HEK293 (cell line): ENCODE measurements around the gene HECTD4.

Experiments
- CTCF ChIA-PET: fragments of 350-600 bp; formaldehyde crosslinking; extraction: SDS; loops from one replicate; lab custom pipeline; 2021; ENCODE audit warnings: antibody characterized with exemption; lab: Yijun Ruan, JAX
- POLR2A ChIA-PET: fragments of 300-600 bp; formaldehyde crosslinking; extraction: SDS; loops from one replicate; lab custom pipeline; 2020; ENCODE audit warnings: antibody characterized with exemption, inconsistent platforms; lab: Yijun Ruan, JAX
- H3K27ac ChIP-seq: fragments of 200-500 bp; sonication (Bioruptor generic); 2 replicates; pipeline ENCODE4 v1.5.1; 2014; ENCODE audit warnings: low read depth, low read length, control low read depth, inconsistent platforms; ENCODE audit errors: extremely low read depth
- H3K36me3 ChIP-seq, 2 experiments: fragments of 200-500 bp in 1 of 2; sonication (Bioruptor generic) in 1 of 2; 1 replicate in 1 of 2; 2 replicates in 1 of 2; pipeline ENCODE4 v1.5.1; 2014 to 2017; ENCODE audit warnings: inconsistent platforms in 2 of 2, low read length in 2 of 2; ENCODE audit not compliant: control insufficient read depth in 2 of 2, insufficient read depth in 1 of 2
- H3K4me1 ChIP-seq: fragments of 200-500 bp; sonication (Bioruptor generic); 2 replicates; pipeline ENCODE4 v1.5.1; 2014; ENCODE audit warnings: mild to moderate bottlenecking, low read length, inconsistent platforms; ENCODE audit not compliant: control insufficient read depth, insufficient read depth
- H3K4me3 ChIP-seq: 2 replicates; pipeline ENCODE4 v1.5.1; 2011; ENCODE audit warnings: low read depth, mild to moderate bottlenecking, control low read depth, low read length, moderate library complexity
- H3K9me3 ChIP-seq: fragments of 200-500 bp; sonication (Bioruptor generic); 2 replicates; pipeline ENCODE4 v1.5.1; 2014; ENCODE audit warnings: low read depth, low read length, inconsistent platforms; ENCODE audit not compliant: control insufficient read depth, insufficient read depth
- EGR2 ChIP-seq: fragments of 450-650 bp; formaldehyde crosslinking; IDR thresholded peaks from 2 replicates; pipeline ENCODE4 v1.5.1; 2016; ENCODE audit warnings: low read depth, missing biosample characterization, missing genetic modification characterization
- GLIS2 ChIP-seq: fragments of 450-650 bp; formaldehyde crosslinking; IDR thresholded peaks from 2 replicates; pipeline ENCODE4 v1.5.1; 2016; ENCODE audit warnings: missing biosample characterization, missing genetic modification characterization
- KLF10 ChIP-seq: fragments of 450-650 bp; IDR thresholded peaks from 2 replicates; pipeline ENCODE4 v1.5.1; 2018; ENCODE audit warnings: missing biosample characterization, mild to moderate bottlenecking, missing genetic modification characterization
- OVOL3 ChIP-seq: fragments of 450-650 bp; formaldehyde crosslinking; IDR thresholded peaks from 2 replicates; pipeline ENCODE4 v1.5.1; 2016; ENCODE audit warnings: missing biosample characterization, missing genetic modification characterization
- PRDM1 ChIP-seq: fragments of 450-650 bp; formaldehyde crosslinking; IDR thresholded peaks from 2 replicates; pipeline ENCODE4; 2016; ENCODE audit warnings: missing biosample characterization, missing genetic modification characterization
- ZBTB20 ChIP-seq: fragments of 450-650 bp; formaldehyde crosslinking; IDR thresholded peaks from 2 replicates; pipeline ENCODE4 v1.5.1; 2016; ENCODE audit warnings: missing biosample characterization, missing genetic modification characterization
- ZBTB48 ChIP-seq: fragments of 450-650 bp; formaldehyde crosslinking; IDR thresholded peaks from 2 replicates; pipeline ENCODE4 v1.5.1; 2016; ENCODE audit warnings: missing biosample characterization, missing genetic modification characterization
- ZFP69B ChIP-seq: fragments of 450-650 bp; formaldehyde crosslinking; IDR thresholded peaks from 2 replicates; pipeline ENCODE4 v1.5.1; 2016; ENCODE audit warnings: missing biosample characterization, missing genetic modification characterization
- ZNF121 ChIP-seq: fragments of 450-650 bp; formaldehyde crosslinking; IDR thresholded peaks from 2 replicates; pipeline ENCODE4 v1.5.1; 2016; ENCODE audit warnings: missing biosample characterization, missing genetic modification characterization
- ZNF148 ChIP-seq: fragments of 450-650 bp; formaldehyde crosslinking; IDR thresholded peaks from 2 replicates; pipeline ENCODE4 v1.5.0; 2017; ENCODE audit warnings: missing biosample characterization, missing genetic modification characterization, borderline replicate concordance
- ZNF174 ChIP-seq: fragments of 450-650 bp; formaldehyde crosslinking; IDR thresholded peaks from 2 replicates; pipeline ENCODE4 v1.5.0; 2017; ENCODE audit warnings: missing biosample characterization, mild to moderate bottlenecking, missing genetic modification characterization
- ZNF2 ChIP-seq: fragments of 450-650 bp; formaldehyde crosslinking; IDR thresholded peaks from 2 replicates; pipeline ENCODE4 v1.5.1; 2016; ENCODE audit warnings: missing biosample characterization, missing genetic modification characterization
- ZNF280C ChIP-seq: fragments of 450-650 bp; formaldehyde crosslinking; IDR thresholded peaks from 2 replicates; pipeline ENCODE4 v1.5.1; 2016; ENCODE audit warnings: missing biosample characterization, missing genetic modification characterization
- ZNF341 ChIP-seq: fragments of 450-650 bp; formaldehyde crosslinking; IDR thresholded peaks from 2 replicates; pipeline ENCODE4; 2016; ENCODE audit warnings: low read depth, missing biosample characterization, missing genetic modification characterization
- ZNF366 ChIP-seq: fragments of 450-650 bp; formaldehyde crosslinking; conservative IDR thresholded peaks from 2 replicates; pipeline ENCODE4 v1.5.1; 2016; ENCODE audit warnings: missing biosample characterization, missing genetic modification characterization
- ZNF449 ChIP-seq: fragments of 450-650 bp; formaldehyde crosslinking; IDR thresholded peaks from 2 replicates; pipeline ENCODE4 v1.5.1; 2017; ENCODE audit warnings: missing biosample characterization, mild to moderate bottlenecking, missing genetic modification characterization, moderate library complexity
- ZNF48 ChIP-seq: fragments of 450-650 bp; formaldehyde crosslinking; IDR thresholded peaks from 2 replicates; pipeline ENCODE4 v1.5.1; 2016; ENCODE audit warnings: missing biosample characterization, missing genetic modification characterization
- ZNF529 ChIP-seq: fragments of 450-650 bp; formaldehyde crosslinking; IDR thresholded peaks from 2 replicates; pipeline ENCODE4 v1.5.1; 2017; ENCODE audit warnings: missing genetic modification characterization, missing biosample characterization; ENCODE audit not compliant: insufficient replicate concordance
- ZNF544 ChIP-seq: fragments of 450-650 bp; formaldehyde crosslinking; IDR thresholded peaks from 2 replicates; pipeline ENCODE4 v1.5.0; 2017; ENCODE audit warnings: missing biosample characterization, missing genetic modification characterization
- ZNF600 ChIP-seq: fragments of 450-650 bp; formaldehyde crosslinking; IDR thresholded peaks from 2 replicates; pipeline ENCODE4 v1.5.1; 2016; ENCODE audit warnings: missing biosample characterization, missing genetic modification characterization
- ZNF626 ChIP-seq: fragments of 450-650 bp; sonication (Bioruptor Pico); formaldehyde crosslinking; IDR thresholded peaks from 2 replicates; pipeline ENCODE4 v1.5.1; 2018; ENCODE audit warnings: missing biosample characterization, missing genetic modification characterization, inconsistent platforms
- ZNF660 ChIP-seq: fragments of 450-650 bp; IDR thresholded peaks from 2 replicates; pipeline ENCODE4 v1.5.1; 2018; ENCODE audit warnings: missing biosample characterization, mild to moderate bottlenecking, missing genetic modification characterization
- ZNF692 ChIP-seq: fragments of 450-650 bp; formaldehyde crosslinking; IDR thresholded peaks from 2 replicates; pipeline ENCODE4 v1.5.1; 2016; ENCODE audit warnings: missing biosample characterization, missing genetic modification characterization
- ZNF747 ChIP-seq: fragments of 450-650 bp; formaldehyde crosslinking; IDR thresholded peaks from 2 replicates; pipeline ENCODE4 v1.5.1; 2016; ENCODE audit warnings: missing biosample characterization, missing genetic modification characterization
- ZNF76 ChIP-seq: fragments of 450-650 bp; formaldehyde crosslinking; IDR thresholded peaks from 2 replicates; pipeline ENCODE4; 2016; ENCODE audit warnings: low read depth, missing biosample characterization, missing genetic modification characterization, borderline replicate concordance
- ZNF768 ChIP-seq: fragments of 450-650 bp; formaldehyde crosslinking; IDR thresholded peaks from 2 replicates; pipeline ENCODE4 v1.5.1; 2018; ENCODE audit warnings: missing biosample characterization, mild to moderate bottlenecking, missing genetic modification characterization
- ZNF843 ChIP-seq: fragments of 450-650 bp; formaldehyde crosslinking; IDR thresholded peaks from 2 replicates; pipeline ENCODE4 v1.5.1; 2016; ENCODE audit warnings: missing biosample characterization, missing genetic modification characterization
- ZSCAN30 ChIP-seq: fragments of 450-650 bp; IDR thresholded peaks from 2 replicates; pipeline ENCODE4 v1.5.1; 2018; ENCODE audit warnings: missing biosample characterization, mild to moderate bottlenecking, missing genetic modification characterization, moderate library complexity

Gene HECTD4

GRCh38 chr12:112382866-112383265 is 635 bp upstream of the HECTD4 start:
- ChIA-PET CTCF (interaction anchor here (1.9 kb wide), 1 partner anchor 185 kb away, joined by 4 read pairs; no protein-coding TSS in a partner anchor), POLR2A (interaction anchor here (1.7 kb wide), 1 partner anchor 14 kb away, joined by 5 read pairs; no protein-coding TSS in a partner anchor)
- Histone ChIP-seq H3K9me3 (no peaks in the 10 kb centered on the region), H3K36me3 (no peaks in the 10 kb centered on the region), H3K4me1 (0 out of 2 replicates have a peak, but pooled peaks cover 2% of the 10 kb centered on the region), H3K4me3 (no peak overlapping the region), H3K27ac (no peak overlapping the region; the same call in 1 of the 2 replicates)
- TF ChIP-seq ZBTB48 (tag by site-specific recombination), result no peak
- 0 out of 2 replicates have a peak, but pooled peaks have one; percentile 7 for TF ChIP-seq ZNF121 (tag by site-specific recombination)

GRCh38 chr12:112381406-112381882 is 787 bp downstream of the HECTD4 start:
- H3K36me3 ChIP-seq, result no peaks in the 10 kb centered on the region
- ChIA-PET POLR2A (interaction anchor here (0.7 kb wide), 2 partner anchors 25 to 335 kb away, joined by 3 read pairs; no protein-coding TSS in a partner anchor), CTCF (interaction anchor here (1.0 kb wide), 1 partner anchor 183 kb away, joined by 3 read pairs; no protein-coding TSS in a partner anchor)
- H3K27ac ChIP-seq, result peak overlapping the region; percentile 88
- H3K4me1 ChIP-seq, result no peaks in the 10 kb centered on the region
- no peaks in the 10 kb centered on the region for H3K9me3 ChIP-seq
- peak overlapping the region; percentile 88 for H3K4me3 ChIP-seq
- TF ChIP-seq EGR2 (no peak), ZNF692 (tag by site-specific recombination) (no peak), ZNF148 (tag by site-specific recombination) (no peak), ZNF341 (tag by site-specific recombination) (no peak), ZNF768 (tag by site-specific recombination) (peak; percentile 92), ZBTB20 (tag by site-specific recombination) (peak; percentile 47; the same call in 1 of the 2 replicates), GLIS2 (tag by site-specific recombination) (0 out of 2 replicates have a peak, but pooled peaks have one; percentile 54), ZNF747 (no peak), ZNF843 (tag by site-specific recombination) (no peak), ZSCAN30 (tag by site-specific recombination) (peak; percentile 43; the same call in 1 of the 2 replicates), ZNF280C (tag by site-specific recombination) (no peak), ZNF600 (no peak; the same call in 1 of the 2 replicates), PRDM1 (tag by site-specific recombination) (no peak), ZNF449 (tag by site-specific recombination) (no peak), ZNF366 (tag by site-specific recombination) (no peak), ZNF76 (tag by site-specific recombination) (no peak), OVOL3 (no peak), ZNF544 (tag by site-specific recombination) (no peak), ZNF529 (no peak), ZNF626 (tag by site-specific recombination) (no peak), ZNF660 (tag by site-specific recombination) (0 out of 2 replicates have a peak, but pooled peaks have one; percentile 28), ZFP69B (tag by site-specific recombination) (0 out of 2 replicates have a peak, but pooled peaks have one; percentile 36), ZNF48 (tag by site-specific recombination) (no peak), ZNF121 (tag by site-specific recombination) (no peak), ZNF174 (tag by site-specific recombination) (no peak), KLF10 (tag by site-specific recombination) (no peak), ZNF2 (peak; percentile 58; the same call in 1 of the 2 replicates)
